ENCODE data around the gene MCCC1.

Gene MCCC1

GRCh38 chr3:183038757-183039156 is 60.5 kb downstream of the MCCC1 start:
- no peak for DNase-seq (ENCODE audit: extremely low spot score)
- CTCF ChIA-PET, result no interaction called here
- TF ChIP-seq CTCF (IDR thresholded peaks at IDR 0.05; ENCODE audit: control extremely low read depth, extremely low read depth, low read depth, missing control alignments), result no peak
- POLR2A ChIA-PET, result no interaction called here

GRCh38 chr3:183038221-183038620 is 61.1 kb downstream of the MCCC1 start:
- TF ChIP-seq CTCF (IDR thresholded peaks at IDR 0.05; ENCODE audit: control extremely low read depth, extremely low read depth, low read depth, missing control alignments), result no peak
- CTCF ChIA-PET, result no interaction called here

GRCh38 chr3:183033746-183034145 is 65.5 kb downstream of the MCCC1 start:
- ChIA-PET POLR2A (no interaction called here), CTCF (interaction anchor here (0.7 to 1.8 kb wide), 2 partner anchors 12 to 13 kb away, joined by 3 to 5 read pairs; no protein-coding TSS in a partner anchor)
- no peak for DNase-seq (ENCODE audit: extremely low spot score)
- no peak for TF ChIP-seq CTCF (IDR thresholded peaks at IDR 0.05; ENCODE audit: control extremely low read depth, extremely low read depth, low read depth, missing control alignments)

More at GRCh38 chr3:183038221-183038620, 61.1 kb downstream of the MCCC1 start:
- no peak for DNase-seq (ENCODE audit: extremely low spot score)
- POLR2A ChIA-PET, result no interaction called here

GRCh38 chr3:183032880-183033555 is 66.3 kb downstream of the MCCC1 start:
- no peak for DNase-seq (ENCODE audit: extremely low spot score)
- no peak for TF ChIP-seq CTCF (IDR thresholded peaks at IDR 0.05; ENCODE audit: control extremely low read depth, extremely low read depth, low read depth, missing control alignments)
- ChIA-PET POLR2A (interaction anchor here (0.6 kb wide), 1 partner anchor 160 kb away, joined by 4 read pairs; no protein-coding TSS in a partner anchor), CTCF (interaction anchor here (1.0 to 1.6 kb wide), 2 partner anchors 13 to 50 kb away, joined by 3 read pairs; no protein-coding TSS in a partner anchor)

GRCh38 chr3:183031826-183032225 is 67.5 kb downstream of the MCCC1 start:
- CTCF ChIA-PET, result interaction anchor here (1.6 kb wide), 1 partner anchor 51 kb away, joined by 3 read pairs; no protein-coding TSS in a partner anchor
- POLR2A ChIA-PET, result no interaction called here

GRCh38 chr3:183028416-183028815 is 70.9 kb downstream of the MCCC1 start:
- no peak for TF ChIP-seq CTCF (IDR thresholded peaks at IDR 0.05; ENCODE audit: control extremely low read depth, extremely low read depth, low read depth, missing control alignments)
- no peak for DNase-seq (ENCODE audit: extremely low spot score)
- ChIA-PET CTCF (interaction anchor here (0.7 to 1.0 kb wide), 2 partner anchors 12 to 133 kb away, joined by 3 to 4 read pairs; no protein-coding TSS in a partner anchor), POLR2A (no interaction called here)

More at GRCh38 chr3:183031826-183032225, 67.5 kb downstream of the MCCC1 start:
- no peak for DNase-seq (ENCODE audit: extremely low spot score)
- no peak for TF ChIP-seq CTCF (IDR thresholded peaks at IDR 0.05; ENCODE audit: control extremely low read depth, extremely low read depth, low read depth, missing control alignments)

All from GM10248 (cell line).